Urinary bladder (tissue), 4 donors: ENCODE results near the gene ELOVL4. TPM values are rescaled to one million over a fixed set of nuclear protein-coding genes. Genes with fewer than 3 reads are reported as not detected.

Source experiments
- DNase-seq: peaks from one replicate; pipeline ENCODE4 v3.0.0-alpha.2; 2015; ENCODE audit errors: extremely low spot score
- H3K27ac ChIP-seq: one replicate; pipeline ENCODE4 v1.5.1; 2013; ENCODE audit warnings: low read depth, mild to moderate bottlenecking, moderate library complexity
- H3K36me3 ChIP-seq: one replicate; pipeline ENCODE4 v1.6.1; 2013; ENCODE audit warnings: mild to moderate bottlenecking, moderate library complexity; ENCODE audit not compliant: insufficient read depth
- H3K4me1 ChIP-seq: one replicate; pipeline ENCODE4 v1.6.1; 2013; ENCODE audit warnings: mild to moderate bottlenecking, moderate library complexity; ENCODE audit not compliant: insufficient read depth
- H3K4me3 ChIP-seq: one replicate; pipeline ENCODE4 v1.5.1; 2013; ENCODE audit warnings: low read depth, low read length
- WGBS: extraction: QIAGEN DNeasy Blood & Tissue Kit; methylation state at CpG from one replicate; pipeline ENCODE4 v1.1.7; 2013; 5-methylcytosine and 5-hydroxymethylcytosine counted together
- polyA plus RNA-seq: library from polyadenylated mRNA; stranded (reverse); fragments of 200-250 nt; gene quantifications from one replicate; pipeline ENCODE4 v1.2.3, GENCODE V29; 2013
- total RNA-seq: library from RNA; depleted of rRNA; stranded (reverse); fragments of >200 nt; gene quantifications from one replicate; pipeline ENCODE4 v1.2.3, GENCODE V29; 2014
- donor health status: healthy with polysubstance abuse.
- donor health status: healthy.

ELOVL4 gene
- total RNA-seq (9.3 TPM), polyA plus RNA-seq (3.2 TPM)

DNA sequence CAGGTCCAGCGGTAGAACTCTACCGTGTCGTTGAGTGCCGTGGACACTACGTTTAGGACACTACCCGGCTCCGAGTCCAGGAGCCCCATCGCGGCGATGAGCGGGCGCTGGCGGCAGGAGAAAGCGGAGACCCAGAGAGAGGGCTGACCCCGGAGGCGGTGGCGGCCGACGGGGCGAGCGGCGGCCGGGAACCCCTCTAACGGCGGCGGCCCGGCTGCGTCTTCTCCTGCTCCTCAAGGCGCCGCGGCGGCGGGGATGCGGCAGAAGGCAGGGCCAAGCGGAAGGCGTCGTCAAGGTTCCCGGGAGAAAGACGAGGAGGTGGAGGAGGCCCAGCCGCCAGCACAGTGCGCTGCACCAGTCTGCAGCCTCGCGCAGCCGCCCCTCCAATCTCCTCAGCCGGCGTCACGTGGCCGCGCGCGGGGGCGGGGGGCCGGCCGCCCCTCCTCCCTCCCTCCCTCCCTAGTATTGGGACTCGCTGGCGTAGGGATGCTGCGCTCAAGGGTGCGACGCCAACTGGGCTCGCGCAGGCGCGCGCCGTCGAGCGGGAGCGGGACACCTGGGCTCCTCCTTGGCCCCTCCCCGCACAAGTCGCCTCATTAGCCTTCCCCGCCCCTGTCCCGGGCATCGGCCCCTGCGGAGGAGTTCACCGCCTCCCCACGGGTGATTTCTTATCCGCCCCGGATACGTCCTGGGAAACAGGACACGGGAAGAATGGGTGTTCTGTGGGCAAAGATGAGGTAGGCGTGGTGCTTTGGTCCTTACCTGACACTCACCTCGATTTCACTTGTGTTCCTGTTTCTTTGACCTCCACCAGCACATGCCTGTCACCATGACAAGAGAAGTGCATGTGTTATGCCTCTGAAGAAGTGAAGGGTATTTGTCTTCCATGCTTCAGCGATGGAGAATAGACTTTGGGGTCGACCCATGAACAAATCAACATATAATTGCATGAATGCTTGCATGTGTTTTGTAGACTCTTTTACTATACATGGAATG lies at the start of gene ELOVL4:
TSS of gene ELOVL4 (minus strand) at position 363 of the 996 bp plus-strand sequence. CDS start at position 89, 274 bp downstream.
- Histone ChIP-seq H3K27ac (no peak within 1 kb of the TSS), H3K36me3 (no peaks in the 10 kb centered on the region), H3K4me3 (peak within 1 kb of the TSS; percentile 63), H3K4me1 (no peaks in the 10 kb centered on the region)
- WGBS: 1% methylated on average over 84 of the region's 84 CpGs
- peak; percentile 14 for DNase-seq

DNA sequence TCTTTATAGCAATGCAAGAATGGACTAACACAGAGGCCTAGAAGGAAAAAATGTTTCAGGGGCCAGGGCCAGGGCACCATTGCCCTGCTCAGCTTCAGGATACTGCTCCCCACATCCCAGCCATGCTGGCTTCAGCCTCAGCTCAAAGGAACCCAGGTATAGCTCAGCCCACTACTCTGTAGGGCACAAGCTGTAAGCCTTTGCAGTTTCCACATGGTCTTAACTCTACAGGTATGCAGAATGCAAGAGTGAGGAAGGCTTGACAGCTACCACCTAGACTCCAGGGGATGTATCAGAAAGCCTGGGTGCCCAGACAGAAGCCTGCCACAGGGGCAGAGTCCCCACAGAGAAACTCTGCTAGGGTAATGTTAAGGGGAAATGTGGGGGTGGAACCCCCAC lies 46.6 kb upstream of the ELOVL4 start:
- no peaks in the 10 kb centered on the region for H3K4me1 ChIP-seq
- DNase-seq: no peak
- no peak overlapping the region for H3K27ac ChIP-seq
- H3K36me3 ChIP-seq: no peaks in the 10 kb centered on the region
- H3K4me3 ChIP-seq: no peak overlapping the region

- Histone ChIP-seq H3K27ac (no peak overlapping the region), H3K4me1 (no peaks in the 10 kb centered on the region), H3K36me3 (no peaks in the 10 kb centered on the region), H3K4me3 (no peak overlapping the region)
- no peak for DNase-seq
- WGBS: 52% methylated on average over 2 of the region's 2 CpGs
These were observed 45.9 kb upstream of the ELOVL4 start for GRCh38 chr6:79993012-79993910.

- Histone ChIP-seq H3K4me1 (peaks cover 1% of the 10 kb centered on the region), H3K36me3 (no peaks in the 10 kb centered on the region), H3K4me3 (no peak overlapping the region), H3K27ac (no peak overlapping the region)
- 88% methylated on average over 1 of the region's 1 CpG for WGBS
- DNase-seq: no peak
These were observed 42.3 kb upstream of the ELOVL4 start for GRCh38 chr6:79989641-79990040.

- Histone ChIP-seq H3K27ac (no peak overlapping the region), H3K4me3 (no peak overlapping the region), H3K36me3 (no peaks in the 10 kb centered on the region), H3K4me1 (peaks cover 1% of the 10 kb centered on the region)
- no peak for DNase-seq
These were observed 37.8 kb upstream of the ELOVL4 start for GRCh38 chr6:79985128-79985527.

GRCh38 chr6:79984261-79984660 lies 36.9 kb upstream of the ELOVL4 start:
- no peaks in the 10 kb centered on the region for H3K36me3 ChIP-seq
- H3K27ac ChIP-seq: no peak overlapping the region
- WGBS: 44% methylated on average over 2 of the region's 2 CpGs
- no peak for DNase-seq
- H3K4me1 ChIP-seq: peaks cover 1% of the 10 kb centered on the region
- H3K4me3 ChIP-seq: no peak overlapping the region

DNA sequence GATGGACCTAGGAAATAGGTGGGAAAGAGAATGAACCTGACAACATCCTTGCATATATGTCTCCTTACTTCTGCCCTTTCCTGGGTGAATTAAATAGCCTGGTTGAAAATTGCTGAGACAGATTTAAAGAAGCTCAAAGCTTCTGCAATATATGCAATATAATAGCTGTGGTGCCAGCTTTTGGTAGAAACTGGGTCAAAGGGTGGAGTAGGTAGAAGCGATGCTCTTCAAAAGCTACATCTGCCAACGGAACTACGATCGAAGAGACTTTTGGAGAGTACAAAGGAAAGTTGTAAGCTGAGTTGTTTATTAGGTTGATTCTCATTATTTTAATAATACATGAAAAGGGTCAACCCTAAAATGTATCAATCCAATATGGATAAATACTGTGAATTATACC lies 34.3 kb upstream of the ELOVL4 start:
- peaks cover 1% of the 10 kb centered on the region for H3K4me1 ChIP-seq
- no peak for DNase-seq
- no peak overlapping the region for H3K27ac ChIP-seq
- H3K4me3 ChIP-seq: no peak overlapping the region
- 92% methylated on average over 4 of the region's 4 CpGs for WGBS
- no peaks in the 10 kb centered on the region for H3K36me3 ChIP-seq

- no peak for DNase-seq
- Histone ChIP-seq H3K36me3 (no peaks in the 10 kb centered on the region), H3K4me3 (no peak overlapping the region), H3K4me1 (no peaks in the 10 kb centered on the region), H3K27ac (no peak overlapping the region)
These were observed 23.8 kb upstream of the ELOVL4 start for GRCh38 chr6:79971193-79971592.

DNA sequence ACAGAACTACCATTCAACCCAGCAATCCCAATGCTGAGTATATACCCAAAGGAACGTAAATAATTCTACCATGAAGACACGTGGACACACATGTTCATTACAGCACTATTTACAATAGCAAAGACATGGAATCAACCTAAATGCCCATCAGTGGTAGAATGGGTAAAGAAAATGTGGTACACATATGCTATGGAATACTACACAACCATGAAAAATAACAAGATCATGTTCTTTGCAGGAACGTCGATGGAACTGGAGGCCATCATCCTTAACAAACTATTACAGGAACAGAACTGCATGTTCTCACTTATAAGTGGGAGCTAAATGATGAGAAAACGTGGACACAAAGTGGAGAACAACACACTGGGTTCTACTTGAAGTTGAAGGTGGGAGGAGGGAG lies 22.4 kb upstream of the ELOVL4 start:
- H3K4me1 ChIP-seq: no peaks in the 10 kb centered on the region
- no peaks in the 10 kb centered on the region for H3K36me3 ChIP-seq
- no peak overlapping the region for H3K27ac ChIP-seq
- DNase-seq: no peak
- no peak overlapping the region for H3K4me3 ChIP-seq
- 87% methylated on average over 5 of the region's 5 CpGs for WGBS

- H3K4me1 ChIP-seq: no peaks in the 10 kb centered on the region
- no peak overlapping the region for H3K27ac ChIP-seq
- DNase-seq: no peak
- H3K36me3 ChIP-seq: no peaks in the 10 kb centered on the region
- H3K4me3 ChIP-seq: no peak overlapping the region
These were observed 19.8 kb upstream of the ELOVL4 start for GRCh38 chr6:79967178-79967577.

GRCh38 chr6:79964607-79965081 lies 17.3 kb upstream of the ELOVL4 start:
- no peak overlapping the region for H3K27ac ChIP-seq
- no peaks in the 10 kb centered on the region for H3K36me3 ChIP-seq
- no peak for DNase-seq
- 86% methylated on average over 3 of the region's 3 CpGs for WGBS
- H3K4me3 ChIP-seq: no peak overlapping the region
- H3K4me1 ChIP-seq: no peaks in the 10 kb centered on the region

DNA sequence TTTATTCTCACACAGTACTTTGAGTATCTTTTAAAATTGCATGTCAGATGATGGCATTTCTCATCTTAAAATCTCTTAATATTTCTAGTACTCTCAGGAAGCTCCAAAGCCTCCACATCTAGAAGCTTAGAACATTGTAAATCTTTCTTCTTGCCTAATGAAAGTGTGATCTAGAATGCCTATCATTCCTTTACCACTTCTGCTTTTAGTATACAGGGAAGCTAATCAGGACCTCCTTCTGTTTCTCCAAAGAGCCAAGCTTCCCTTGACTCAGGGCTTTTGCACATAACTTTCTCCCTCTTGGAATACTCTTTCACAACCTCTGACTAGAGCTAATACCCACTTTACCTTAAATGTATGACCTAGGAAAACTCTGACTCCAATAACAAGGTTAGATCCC lies 7.5 kb upstream of the ELOVL4 start:
- no peak for DNase-seq
- H3K27ac ChIP-seq: no peak overlapping the region

GRCh38 chr6:79949233-79949632 lies 1.9 kb upstream of the ELOVL4 start:
- Histone ChIP-seq H3K4me1 (no peaks in the 10 kb centered on the region), H3K27ac (no peak overlapping the region), H3K4me3 (no peak overlapping the region), H3K36me3 (no peaks in the 10 kb centered on the region)
- DNase-seq: no peak
- WGBS: 17% methylated on average over 6 of the region's 6 CpGs

More for the DNA sequence above, 7.5 kb upstream of the ELOVL4 start:
- H3K4me3 ChIP-seq: no peak overlapping the region
- no peaks in the 10 kb centered on the region for H3K36me3 ChIP-seq
- no peaks in the 10 kb centered on the region for H3K4me1 ChIP-seq
